ENCODE data around the gene MZF1.

MZF1 gene

GRCh38 chr19:58566989-58567388, 6.1 kb downstream of the MZF1 start:
- H3K4me3 ChIP-seq (ENCODE audit: low read length), result no peak overlapping the region
- peaks cover 20% of the 10 kb centered on the region for H3K4me1 ChIP-seq (ENCODE audit: control insufficient read depth, insufficient read depth, low read length)
- H3K9me3 ChIP-seq (ENCODE audit: control insufficient read depth, low read length), result no peaks in the 10 kb centered on the region
- no peaks in the 10 kb centered on the region for H3K27me3 ChIP-seq (ENCODE audit: control insufficient read depth, insufficient read depth, low read length)
- no peak overlapping the region for H3K9ac ChIP-seq (ENCODE audit: low read length)
- no peaks in the 10 kb centered on the region for H3K36me3 ChIP-seq (ENCODE audit: control insufficient read depth, insufficient read depth, low read length)

- Histone ChIP-seq H3K9me3 (ENCODE audit: control insufficient read depth, low read length) (no peaks in the 10 kb centered on the region), H3K4me3 (ENCODE audit: low read length) (no peak overlapping the region), H3K27me3 (ENCODE audit: control insufficient read depth, insufficient read depth, low read length) (no peaks in the 10 kb centered on the region), H3K36me3 (ENCODE audit: control insufficient read depth, insufficient read depth, low read length) (no peaks in the 10 kb centered on the region), H3K9ac (ENCODE audit: low read length) (no peak overlapping the region), H3K4me1 (ENCODE audit: control insufficient read depth, insufficient read depth, low read length) (peaks cover 33% of the 10 kb centered on the region)
Measured at GRCh38 chr19:58563823-58564222, 9.3 kb downstream of the MZF1 start.

- H3K9me3 ChIP-seq (ENCODE audit: control insufficient read depth, low read length), result no peaks in the 10 kb centered on the region
- no peaks in the 10 kb centered on the region for H3K27me3 ChIP-seq (ENCODE audit: control insufficient read depth, insufficient read depth, low read length)
- H3K36me3 ChIP-seq (ENCODE audit: control insufficient read depth, insufficient read depth, low read length), result no peaks in the 10 kb centered on the region
- H3K4me1 ChIP-seq (ENCODE audit: control insufficient read depth, insufficient read depth, low read length), result peaks cover 33% of the 10 kb centered on the region
- peak overlapping the region; percentile 45 for H3K4me3 ChIP-seq (ENCODE audit: low read length)
- H3K9ac ChIP-seq (ENCODE audit: low read length), result peak overlapping the region; percentile 23
Measured at GRCh38 chr19:58563034-58563573, 10.0 kb downstream of the MZF1 start.

GRCh38 chr19:58562122-58563033, 10.8 kb downstream of the MZF1 start:
- H3K4me3 ChIP-seq (ENCODE audit: low read length), result peak overlapping the region; percentile 45
- H3K36me3 ChIP-seq (ENCODE audit: control insufficient read depth, insufficient read depth, low read length), result no peaks in the 10 kb centered on the region
- peaks cover 36% of the 10 kb centered on the region for H3K4me1 ChIP-seq (ENCODE audit: control insufficient read depth, insufficient read depth, low read length)
- peak overlapping the region; percentile 40 for H3K9ac ChIP-seq (ENCODE audit: low read length)
- no peaks in the 10 kb centered on the region for H3K9me3 ChIP-seq (ENCODE audit: control insufficient read depth, low read length)
- no peaks in the 10 kb centered on the region for H3K27me3 ChIP-seq (ENCODE audit: control insufficient read depth, insufficient read depth, low read length)

GRCh38 chr19:58561373-58562121, 11.6 kb downstream of the MZF1 start:
- Histone ChIP-seq H3K36me3 (ENCODE audit: control insufficient read depth, insufficient read depth, low read length) (no peaks in the 10 kb centered on the region), H3K27me3 (ENCODE audit: control insufficient read depth, insufficient read depth, low read length) (no peaks in the 10 kb centered on the region), H3K4me3 (ENCODE audit: low read length) (peak overlapping the region; percentile 12), H3K9ac (ENCODE audit: low read length) (peak overlapping the region; percentile 40), H3K9me3 (ENCODE audit: control insufficient read depth, low read length) (no peaks in the 10 kb centered on the region), H3K4me1 (ENCODE audit: control insufficient read depth, insufficient read depth, low read length) (peaks cover 44% of the 10 kb centered on the region)

GRCh38 chr19:58560921-58561320, 12.2 kb downstream of the MZF1 start:
- no peaks in the 10 kb centered on the region for H3K9me3 ChIP-seq (ENCODE audit: control insufficient read depth, low read length)
- no peak overlapping the region for H3K9ac ChIP-seq (ENCODE audit: low read length)

GRCh38 chr19:58560007-58560887, 12.9 kb downstream of the MZF1 start:
- Histone ChIP-seq H3K36me3 (ENCODE audit: control insufficient read depth, insufficient read depth, low read length) (no peaks in the 10 kb centered on the region), H3K4me1 (ENCODE audit: control insufficient read depth, insufficient read depth, low read length) (peaks cover 47% of the 10 kb centered on the region), H3K4me3 (ENCODE audit: low read length) (peak overlapping the region; percentile 72), H3K9ac (ENCODE audit: low read length) (peak overlapping the region; percentile 94), H3K9me3 (ENCODE audit: control insufficient read depth, low read length) (no peaks in the 10 kb centered on the region), H3K27me3 (ENCODE audit: control insufficient read depth, insufficient read depth, low read length) (no peaks in the 10 kb centered on the region)

More at GRCh38 chr19:58560921-58561320, 12.2 kb downstream of the MZF1 start:
- H3K36me3 ChIP-seq (ENCODE audit: control insufficient read depth, insufficient read depth, low read length), result no peaks in the 10 kb centered on the region
- peaks cover 44% of the 10 kb centered on the region for H3K4me1 ChIP-seq (ENCODE audit: control insufficient read depth, insufficient read depth, low read length)
- H3K4me3 ChIP-seq (ENCODE audit: low read length), result no peak overlapping the region
- H3K27me3 ChIP-seq (ENCODE audit: control insufficient read depth, insufficient read depth, low read length), result no peaks in the 10 kb centered on the region

GRCh38 chr19:58559275-58560006, 13.7 kb downstream of the MZF1 start:
- H3K36me3 ChIP-seq (ENCODE audit: control insufficient read depth, insufficient read depth, low read length), result no peaks in the 10 kb centered on the region
- no peaks in the 10 kb centered on the region for H3K27me3 ChIP-seq (ENCODE audit: control insufficient read depth, insufficient read depth, low read length)
- H3K9me3 ChIP-seq (ENCODE audit: control insufficient read depth, low read length), result no peaks in the 10 kb centered on the region
- peak overlapping the region; percentile 94 for H3K9ac ChIP-seq (ENCODE audit: low read length)
- H3K4me3 ChIP-seq (ENCODE audit: low read length), result peak overlapping the region; percentile 72
- H3K4me1 ChIP-seq (ENCODE audit: control insufficient read depth, insufficient read depth, low read length), result peaks cover 51% of the 10 kb centered on the region

- peak overlapping the region; percentile 72 for H3K4me3 ChIP-seq (ENCODE audit: low read length)
- H3K9ac ChIP-seq (ENCODE audit: low read length), result peak overlapping the region; percentile 94
- H3K9me3 ChIP-seq (ENCODE audit: control insufficient read depth, low read length), result no peaks in the 10 kb centered on the region
- peaks cover 56% of the 10 kb centered on the region for H3K4me1 ChIP-seq (ENCODE audit: control insufficient read depth, insufficient read depth, low read length)
- H3K27me3 ChIP-seq (ENCODE audit: control insufficient read depth, insufficient read depth, low read length), result no peaks in the 10 kb centered on the region
- no peaks in the 10 kb centered on the region for H3K36me3 ChIP-seq (ENCODE audit: control insufficient read depth, insufficient read depth, low read length)
Measured at GRCh38 chr19:58558623-58559274, 14.4 kb downstream of the MZF1 start.

GRCh38 chr19:58558066-58558622, 15.0 kb downstream of the MZF1 start, which contains the start of gene UBE2M:
Gene UBE2M (minus strand): TSS chr19:58558611. CDS start chr19:58558381, 230 bp downstream.
- Histone ChIP-seq H3K4me1 (ENCODE audit: control insufficient read depth, insufficient read depth, low read length) (peaks cover 51% of the 10 kb centered on the region), H3K4me3 (ENCODE audit: low read length) (peak within 1 kb of the TSS; percentile 80), H3K9ac (ENCODE audit: low read length) (peak within 1 kb of the TSS; percentile 94), H3K36me3 (ENCODE audit: control insufficient read depth, insufficient read depth, low read length) (no peaks in the 10 kb centered on the region), H3K27me3 (ENCODE audit: control insufficient read depth, insufficient read depth, low read length) (no peaks in the 10 kb centered on the region), H3K9me3 (ENCODE audit: control insufficient read depth, low read length) (no peaks in the 10 kb centered on the region)
